ENCODE measurements around the gene ZNF777.

ZNF777 gene

DNA sequence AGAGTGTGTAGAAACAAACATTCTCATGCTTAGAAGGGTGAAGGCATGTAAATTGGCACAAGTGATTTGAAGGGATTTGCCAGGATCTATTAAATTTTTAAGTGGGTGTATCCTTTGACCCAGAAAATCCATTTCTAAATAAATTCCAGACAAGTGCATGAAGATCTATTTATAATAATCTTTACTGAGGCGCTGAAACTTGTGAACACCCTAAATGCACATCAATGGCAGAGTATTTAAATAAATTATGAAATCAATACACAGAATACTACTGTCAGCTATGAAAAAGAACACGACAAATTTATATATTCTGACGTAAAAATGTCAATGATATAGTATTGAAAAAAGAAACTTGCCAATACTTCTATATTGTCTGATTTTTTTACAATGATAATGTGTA is 17.9 kb downstream of the ZNF777 start:
- TF ChIP-seq CREB1 (IDR thresholded peaks at IDR 0.05; ENCODE audit: low read depth) (no peak), TAF1 (IDR thresholded peaks at IDR 0.05; ENCODE audit: low read depth) (no peak), EGR1 (IDR thresholded peaks at IDR 0.05) (no peak)

- TF ChIP-seq EP300 (IDR thresholded peaks at IDR 0.05; ENCODE audit: borderline replicate concordance) (no peak), NFIC (IDR thresholded peaks at IDR 0.05) (no peak), TAF1 (IDR thresholded peaks at IDR 0.05; ENCODE audit: low read depth) (no peak), RAD21 (IDR thresholded peaks at IDR 0.05; ENCODE audit: low read depth) (no peak), YY1 (IDR thresholded peaks at IDR 0.05; ENCODE audit: low read depth) (no peak), TEAD4 (IDR thresholded peaks at IDR 0.05) (no peak), ZBTB7A (IDR thresholded peaks at IDR 0.05; ENCODE audit: low read depth) (no peak), CEBPB (IDR thresholded peaks at IDR 0.05) (no peak), TCF12 (IDR thresholded peaks at IDR 0.05; ENCODE audit: low read depth) (no peak)
- TF ChIP-seq, protein P1, sequence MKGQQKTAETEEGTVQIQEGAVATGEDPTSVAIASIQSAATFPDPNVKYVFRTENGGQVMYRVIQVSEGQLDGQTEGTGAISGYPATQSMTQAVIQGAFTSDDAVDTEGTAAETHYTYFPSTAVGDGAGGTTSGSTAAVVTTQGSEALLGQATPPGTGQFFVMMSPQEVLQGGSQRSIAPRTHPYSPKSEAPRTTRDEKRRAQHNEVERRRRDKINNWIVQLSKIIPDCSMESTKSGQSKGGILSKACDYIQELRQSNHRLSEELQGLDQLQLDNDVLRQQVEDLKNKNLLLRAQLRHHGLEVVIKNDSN (IDR thresholded peaks at IDR 0.05) = no peak
Observed at GRCh38 chr7:149440222-149440621, 20.6 kb downstream of the ZNF777 start.

- TF ChIP-seq NFIC (IDR thresholded peaks at IDR 0.05) = no peak
Observed at GRCh38 chr7:149436358-149436757, 24.5 kb downstream of the ZNF777 start.

GRCh38 chr7:149433124-149433523 is 27.7 kb downstream of the ZNF777 start:
- TF ChIP-seq, protein P2, sequence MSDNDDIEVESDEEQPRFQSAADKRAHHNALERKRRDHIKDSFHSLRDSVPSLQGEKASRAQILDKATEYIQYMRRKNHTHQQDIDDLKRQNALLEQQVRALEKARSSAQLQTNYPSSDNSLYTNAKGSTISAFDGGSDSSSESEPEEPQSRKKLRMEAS (IDR thresholded peaks at IDR 0.05) = no peak
- TF ChIP-seq RAD21 (IDR thresholded peaks at IDR 0.05; ENCODE audit: low read depth) (no peak), YY1 (IDR thresholded peaks at IDR 0.05; ENCODE audit: low read depth) (no peak), CREB1 (IDR thresholded peaks at IDR 0.05; ENCODE audit: low read depth) (no peak), FOXM1 (IDR thresholded peaks at IDR 0.05; ENCODE audit: borderline replicate concordance, low read depth) (no peak)
- TF ChIP-seq, protein P1 (IDR thresholded peaks at IDR 0.05) = no peak

GRCh38 chr7:149432121-149432691 is 28.7 kb downstream of the ZNF777 start:
- no peak for TF ChIP-seq ZBTB7A (IDR thresholded peaks at IDR 0.05; ENCODE audit: low read depth)
- TF ChIP-seq EGR1 (IDR thresholded peaks at IDR 0.05) = no peak
- TF ChIP-seq CEBPB (IDR thresholded peaks at IDR 0.05) = no peak
- no peak for TF ChIP-seq NFIC (IDR thresholded peaks at IDR 0.05)
- TF ChIP-seq, protein P1 (IDR thresholded peaks at IDR 0.05) = no peak
- TF ChIP-seq TCF12 (IDR thresholded peaks at IDR 0.05; ENCODE audit: low read depth) = no peak
- no peak for TF ChIP-seq EP300 (IDR thresholded peaks at IDR 0.05; ENCODE audit: borderline replicate concordance)
- no peak for TF ChIP-seq CREB1 (IDR thresholded peaks at IDR 0.05; ENCODE audit: low read depth)

DNA sequence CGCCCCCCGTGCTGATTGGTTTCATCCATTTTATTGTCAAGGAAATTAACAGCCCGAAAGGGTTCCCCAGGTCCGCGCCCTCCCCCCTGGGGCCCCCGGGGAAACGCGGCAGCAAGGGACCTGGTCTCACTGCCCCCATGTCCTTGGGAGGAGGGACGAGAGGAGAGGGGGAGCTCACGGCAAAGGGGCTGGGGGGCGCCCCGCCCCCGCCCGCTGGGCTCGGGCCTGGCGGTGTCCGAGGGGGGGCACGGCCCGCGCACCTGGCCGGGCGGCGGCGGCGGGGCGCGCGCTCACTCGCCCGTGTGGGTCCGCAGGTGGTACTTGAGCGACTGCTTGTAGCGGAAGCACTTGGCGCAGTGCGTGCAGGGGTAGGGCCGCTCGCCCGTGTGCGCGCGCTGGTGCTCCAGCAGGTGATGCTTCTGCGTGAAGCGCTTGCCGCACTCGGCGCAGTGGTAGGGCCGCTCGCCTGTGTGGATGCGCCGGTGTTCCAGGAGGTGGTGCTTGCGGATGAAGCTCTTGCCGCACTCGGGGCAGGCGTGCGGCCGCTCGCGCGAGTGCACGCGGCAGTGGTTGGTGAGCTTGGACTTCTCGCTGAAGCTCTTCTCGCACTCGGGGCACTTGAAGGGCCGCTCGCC is 29.3 kb downstream of the ZNF777 start:
- no peak for TF ChIP-seq FOXM1 (IDR thresholded peaks at IDR 0.05; ENCODE audit: borderline replicate concordance, low read depth)
- no peak for TF ChIP-seq YY1 (IDR thresholded peaks at IDR 0.05; ENCODE audit: low read depth)
- TF ChIP-seq, protein P1 (IDR thresholded peaks at IDR 0.05) = no peak
- no peak for TF ChIP-seq TEAD4 (IDR thresholded peaks at IDR 0.05)
- TF ChIP-seq REST (IDR thresholded peaks at IDR 0.05; ENCODE audit: low read depth) = no peak
- no peak for TF ChIP-seq CEBPB (IDR thresholded peaks at IDR 0.05)
- TF ChIP-seq RAD21 (IDR thresholded peaks at IDR 0.05; ENCODE audit: low read depth) = no peak
- no peak for TF ChIP-seq CREB1 (IDR thresholded peaks at IDR 0.05; ENCODE audit: low read depth)
- no peak for TF ChIP-seq TAF1 (IDR thresholded peaks at IDR 0.05; ENCODE audit: low read depth)
- no peak for TF ChIP-seq TCF12 (IDR thresholded peaks at IDR 0.05; ENCODE audit: low read depth)

- TF ChIP-seq RAD21 (IDR thresholded peaks at IDR 0.05; ENCODE audit: low read depth) (no peak), TEAD4 (IDR thresholded peaks at IDR 0.05) (no peak)
Observed at GRCh38 chr7:149430192-149430591, 30.7 kb downstream of the ZNF777 start.

DNA sequence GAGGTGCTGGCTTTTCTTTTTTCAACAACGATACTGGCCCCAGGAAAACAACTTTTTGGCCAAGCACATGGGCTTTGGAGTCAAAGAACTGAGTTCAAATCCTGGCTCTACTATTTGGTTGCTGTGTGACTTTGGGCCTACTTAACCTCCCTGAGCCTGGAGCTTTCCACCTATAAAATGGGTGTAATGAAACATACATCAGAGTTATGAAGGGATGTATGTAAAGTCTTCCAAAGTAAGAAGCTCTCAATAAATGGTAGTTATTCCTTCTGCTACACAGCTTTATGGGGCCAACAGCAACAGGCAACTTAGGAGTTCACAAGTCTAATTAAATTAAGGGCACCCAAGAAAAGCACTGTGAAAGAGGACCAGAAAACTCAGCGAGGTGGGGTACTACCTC is 33.0 kb downstream of the ZNF777 start:
- TF ChIP-seq, protein P2 (IDR thresholded peaks at IDR 0.05) = no peak
